GM12892 (cell line): ENCODE data around the gene SHH.

Experiments used
- POLR2A ChIP-seq: IDR thresholded peaks from 2 replicates; pipeline ENCODE4 v1.6.1; 2011; ENCODE audit warnings: low read depth, low read length, control low read depth
- POLR2AphosphoS5 ChIP-seq: IDR thresholded peaks from 2 replicates; pipeline ENCODE4 v1.6.1; 2011; ENCODE audit warnings: low read depth, low read length, control low read depth

DNA sequence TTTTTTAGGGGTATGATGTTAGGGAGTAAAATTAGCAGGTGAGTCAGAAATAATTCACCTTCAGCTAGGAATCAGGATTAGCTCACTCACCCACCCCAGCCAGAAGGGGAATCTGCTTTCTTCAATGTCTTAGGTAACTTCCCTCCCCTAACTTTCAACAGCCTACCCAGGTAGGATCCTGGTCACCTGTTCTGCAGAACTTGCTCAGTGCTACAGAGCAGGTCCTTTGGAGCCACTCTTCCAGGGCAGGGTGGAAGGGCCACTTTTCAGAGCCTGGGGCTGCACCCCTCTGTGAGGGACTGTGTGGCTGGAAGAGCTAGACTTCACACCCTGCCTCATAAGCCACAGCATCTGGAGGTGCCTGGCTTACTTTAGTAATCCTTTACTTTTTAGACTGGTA lies 58.1 kb downstream of the SHH start:
- TF ChIP-seq POLR2A (no peak), POLR2AphosphoS5 (no peak)
